ENCODE measurements around the gene PAGR1.
"Not testable (repeated sequence)": the region's sequence is repeated elsewhere in the genome, so short reads cannot be mapped to it uniquely, and the experiment has no call there.

PAGR1 gene

DNA sequence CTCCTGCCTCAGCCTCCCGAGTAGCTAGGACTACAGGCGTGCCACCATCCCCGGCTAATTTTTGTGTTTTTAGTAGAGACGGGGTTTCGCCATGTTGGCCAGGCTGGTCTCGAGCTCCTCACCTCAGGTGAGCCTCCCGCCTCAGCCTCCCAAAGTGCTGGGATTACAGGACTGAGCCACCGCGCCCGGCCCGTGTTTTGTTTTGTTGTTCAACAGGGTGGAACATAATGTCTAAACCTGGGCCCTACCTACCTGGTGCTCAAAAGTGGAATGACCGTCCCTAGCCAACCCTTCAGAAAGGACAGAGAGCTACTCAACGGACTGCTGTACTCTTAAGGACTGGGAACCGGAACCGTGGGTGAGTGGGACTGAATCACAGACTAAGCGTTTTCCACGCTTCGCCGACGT, 26.2 kb upstream of the PAGR1 start:
- Histone ChIP-seq H3K27ac (peak overlapping the region; percentile 73 to 83), H3K4me3 (peak overlapping the region; percentile 90)
- DNase-seq (ENCODE audit: low spot score): no peak
- TF ChIP-seq, protein P1, sequence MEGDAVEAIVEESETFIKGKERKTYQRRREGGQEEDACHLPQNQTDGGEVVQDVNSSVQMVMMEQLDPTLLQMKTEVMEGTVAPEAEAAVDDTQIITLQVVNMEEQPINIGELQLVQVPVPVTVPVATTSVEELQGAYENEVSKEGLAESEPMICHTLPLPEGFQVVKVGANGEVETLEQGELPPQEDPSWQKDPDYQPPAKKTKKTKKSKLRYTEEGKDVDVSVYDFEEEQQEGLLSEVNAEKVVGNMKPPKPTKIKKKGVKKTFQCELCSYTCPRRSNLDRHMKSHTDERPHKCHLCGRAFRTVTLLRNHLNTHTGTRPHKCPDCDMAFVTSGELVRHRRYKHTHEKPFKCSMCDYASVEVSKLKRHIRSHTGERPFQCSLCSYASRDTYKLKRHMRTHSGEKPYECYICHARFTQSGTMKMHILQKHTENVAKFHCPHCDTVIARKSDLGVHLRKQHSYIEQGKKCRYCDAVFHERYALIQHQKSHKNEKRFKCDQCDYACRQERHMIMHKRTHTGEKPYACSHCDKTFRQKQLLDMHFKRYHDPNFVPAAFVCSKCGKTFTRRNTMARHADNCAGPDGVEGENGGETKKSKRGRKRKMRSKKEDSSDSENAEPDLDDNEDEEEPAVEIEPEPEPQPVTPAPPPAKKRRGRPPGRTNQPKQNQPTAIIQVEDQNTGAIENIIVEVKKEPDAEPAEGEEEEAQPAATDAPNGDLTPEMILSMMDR (IDR thresholded peaks at IDR 0.05): no peak

DNA sequence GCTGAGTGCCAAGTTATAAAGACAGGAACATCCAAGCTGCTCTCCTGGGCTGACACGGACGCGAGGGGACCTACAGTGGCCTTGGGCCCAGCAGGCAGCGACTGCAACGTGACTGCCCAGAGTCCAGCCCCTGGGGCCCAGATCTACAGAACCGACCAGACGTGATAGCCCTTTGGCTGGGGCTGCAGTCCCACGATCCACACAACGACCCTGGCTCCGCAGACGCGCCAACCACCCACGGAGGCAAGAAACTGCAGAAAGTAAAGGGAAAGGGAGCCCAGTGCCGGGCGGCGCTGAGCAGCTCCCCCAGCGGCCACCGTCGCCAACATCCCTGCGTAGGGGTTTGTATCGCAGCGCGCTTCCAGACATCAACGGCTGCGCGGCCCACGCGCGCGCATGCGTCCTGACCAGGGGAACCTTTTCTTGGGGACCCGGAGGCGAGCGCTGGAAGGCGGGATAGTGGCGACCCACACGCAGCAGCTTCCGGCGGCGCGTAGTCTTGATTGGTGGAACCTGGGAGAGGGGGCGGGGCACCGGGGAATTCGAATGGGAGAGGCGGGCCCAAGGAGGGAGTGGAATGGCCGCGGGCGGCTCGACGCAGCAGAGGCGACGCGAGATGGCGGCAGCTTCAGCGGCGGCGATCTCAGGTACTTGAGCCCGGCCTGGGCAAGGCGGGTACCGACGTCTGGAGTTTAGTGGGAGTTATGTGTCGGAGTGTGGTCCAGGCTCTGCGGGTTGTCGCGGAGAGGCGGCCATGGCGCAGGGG, 25.6 kb upstream of the PAGR1 start, which contains the start of gene KIF22:
KIF22 (plus strand) TSS at position 569 of the 766 bp plus-strand sequence; CDS start at position 578, 9 bp downstream.
- TF ChIP-seq, protein P1 (IDR thresholded peaks at IDR 0.05): peak; percentile 60
- H3K27ac ChIP-seq: peak within 1 kb of the TSS; percentile 73 to 83
- peak; percentile 98 for DNase-seq (ENCODE audit: low spot score)
- H3K4me3 ChIP-seq: peak within 1 kb of the TSS; percentile 90

DNA sequence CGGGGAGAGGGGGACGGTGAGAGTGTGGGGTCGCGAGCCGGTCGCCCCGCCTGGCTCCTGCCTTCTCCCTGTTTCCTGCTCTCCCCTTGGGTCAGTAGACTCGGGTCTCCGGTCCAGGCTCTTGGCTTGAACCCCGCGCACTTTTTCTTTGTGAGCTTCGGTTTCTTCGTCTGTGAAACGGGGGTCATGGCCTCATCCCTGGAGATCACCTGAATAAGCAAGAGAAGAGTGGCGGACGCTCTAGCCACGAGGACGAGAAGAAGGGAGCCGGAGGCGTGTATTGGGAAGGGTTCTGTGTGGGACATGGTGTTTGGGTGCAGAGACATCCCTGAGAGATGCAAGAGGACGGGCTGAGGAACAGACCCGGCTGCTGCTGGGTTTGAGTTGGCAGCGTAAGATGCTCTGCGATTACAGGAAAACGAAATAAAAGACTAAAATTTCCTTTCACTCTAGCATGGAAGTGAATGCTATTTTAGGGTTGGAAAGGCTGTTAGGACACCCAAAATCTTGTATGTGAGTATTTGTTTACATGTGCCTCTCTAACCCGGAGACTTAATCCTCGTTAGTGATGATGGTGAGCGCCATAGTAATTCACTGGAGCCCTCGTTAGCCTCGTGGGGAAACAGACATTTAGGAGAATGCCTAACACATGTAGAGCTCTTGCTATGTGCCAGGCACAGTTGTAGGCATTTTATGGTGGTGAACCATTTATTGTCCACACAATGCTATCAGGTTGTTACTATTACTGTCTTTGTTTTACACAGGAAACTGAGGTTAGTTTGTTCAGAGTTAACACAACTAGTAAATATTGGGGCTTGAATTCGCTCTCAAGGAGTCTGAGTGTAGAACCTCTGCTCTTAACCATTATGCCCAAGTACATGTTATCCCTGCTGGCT, 24.8 kb upstream of the PAGR1 start:
- TF ChIP-seq, protein P1 (IDR thresholded peaks at IDR 0.05): no peak
- peak overlapping the region in 1 of 2 donors; percentile 70 for H3K27ac ChIP-seq
- peak overlapping the region; percentile 90 for H3K4me3 ChIP-seq
- DNase-seq (ENCODE audit: low spot score): no peak

DNA sequence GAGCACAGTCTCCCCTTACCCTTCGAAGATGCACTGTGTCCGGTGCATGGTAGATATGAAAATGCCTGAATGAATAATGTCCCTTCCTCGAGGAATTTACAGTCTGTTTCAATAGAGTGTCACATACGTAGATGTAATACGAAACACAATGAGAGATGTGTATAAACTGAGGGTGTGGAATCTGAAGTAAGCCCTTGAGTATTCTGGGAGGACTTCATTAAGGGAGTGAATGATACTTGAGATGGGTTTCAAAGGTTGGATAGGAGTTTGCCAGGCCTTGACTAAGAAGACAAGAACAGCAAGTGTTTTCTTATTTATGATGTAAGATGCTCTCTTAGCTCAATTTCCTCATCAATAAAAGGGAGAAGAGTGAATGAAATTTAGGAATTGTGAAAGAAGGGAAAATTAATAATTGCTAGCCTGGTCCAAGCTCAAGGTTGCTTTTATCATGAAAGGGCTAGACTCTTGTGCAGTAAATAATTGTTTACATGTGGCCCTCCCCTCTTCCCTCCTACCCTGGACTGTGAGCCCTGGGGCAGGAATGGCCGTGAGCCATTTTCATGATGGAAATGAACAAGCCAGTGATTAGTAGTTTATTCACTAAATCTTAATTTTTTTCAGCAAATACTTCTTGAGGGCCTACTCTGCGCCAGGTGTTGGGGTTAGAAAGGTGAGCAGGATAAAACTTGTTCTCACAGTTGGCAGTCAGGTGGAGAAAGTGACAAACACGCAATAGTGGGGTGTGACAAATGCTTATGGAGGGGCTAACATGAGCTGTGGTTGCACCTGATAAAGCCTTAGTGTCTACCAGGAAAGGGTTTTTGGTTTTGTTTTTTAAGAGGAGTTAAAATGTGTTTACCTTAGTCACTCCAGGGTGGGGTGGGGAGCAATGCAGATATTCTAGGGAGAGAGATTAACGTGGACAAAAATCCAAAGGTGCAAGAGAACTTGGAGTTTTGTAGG, 23.8 kb upstream of the PAGR1 start:
- H3K4me3 ChIP-seq: peak overlapping the region; percentile 90
- DNase-seq (ENCODE audit: low spot score): no peak
- no peak overlapping the region for H3K27ac ChIP-seq
- TF ChIP-seq, protein P1 (IDR thresholded peaks at IDR 0.05): no peak

DNA sequence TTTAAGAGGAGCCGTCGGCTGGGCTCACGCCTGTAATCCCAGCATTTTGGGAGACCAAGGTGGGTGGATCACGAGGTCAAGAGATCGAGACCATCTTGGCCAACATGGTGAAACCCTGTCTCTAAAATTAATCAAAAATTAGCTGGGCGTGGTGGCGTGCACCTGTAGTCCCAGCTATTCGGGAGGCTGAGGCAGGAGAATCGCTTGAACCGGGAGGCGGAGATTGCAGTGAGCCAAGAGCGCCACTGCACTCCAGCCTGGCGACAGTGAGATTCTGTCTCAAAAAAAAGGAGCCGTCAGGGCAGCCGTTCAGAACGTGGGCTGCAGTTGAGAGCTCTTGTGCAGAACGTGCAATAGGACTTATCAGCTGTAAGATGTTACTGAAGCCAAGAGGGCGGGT, 22.8 kb upstream of the PAGR1 start:
- H3K27ac ChIP-seq; DNase-seq (ENCODE audit: low spot score); H3K4me3 ChIP-seq: not testable (repeated sequence)

DNA sequence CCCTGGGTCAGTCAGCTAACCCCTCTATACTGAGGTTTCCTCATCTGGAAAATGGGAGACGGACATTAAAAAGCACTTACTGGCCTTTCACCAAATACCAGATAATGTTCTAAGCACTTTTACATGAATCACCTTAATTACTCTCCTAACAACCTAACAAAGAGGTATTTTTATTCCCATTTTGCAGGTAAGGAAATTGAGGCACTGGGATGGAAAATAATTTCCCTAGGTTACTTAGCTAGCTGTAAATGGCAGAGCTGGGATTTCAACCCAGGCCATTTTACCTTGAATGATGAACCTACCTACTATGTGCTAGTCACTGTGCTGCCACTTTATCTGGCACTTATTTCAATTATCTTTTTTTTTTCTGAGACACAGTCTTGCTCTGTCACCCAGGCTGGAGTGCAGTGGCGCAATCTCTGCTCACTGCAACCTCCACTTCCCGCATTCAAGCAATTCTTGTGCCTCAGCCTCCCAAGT, 21.7 kb upstream of the PAGR1 start:
- H3K27ac ChIP-seq: no peak overlapping the region
- TF ChIP-seq, protein P1 (IDR thresholded peaks at IDR 0.05): no peak

More for the DNA sequence above, 21.7 kb upstream of the PAGR1 start:
- DNase-seq (ENCODE audit: low spot score): no peak
- H3K4me3 ChIP-seq: no peak overlapping the region

Data from coronary artery (tissue), 2 donors.